HG02973 (cell line): Measurements from ENCODE around the gene PRKRA.
"Not testable (repeated sequence)": the region's sequence is repeated elsewhere in the genome, so short reads cannot be mapped to it uniquely, and the experiment has no call there.

Source experiments
- ATAC-seq: cut with Tn5 transposase; IDR thresholded peaks from one replicate; pipeline ENCODE4 v1.9.1; 2021; ENCODE audit warnings: moderate library complexity; ENCODE audit not compliant: unreplicated experiment

PRKRA gene

GRCh38 chr2:178414266-178415247, 36.4 kb downstream of the PRKRA start:
- ATAC-seq: peak; percentile 82

GRCh38 chr2:178413472-178414265, 37.3 kb downstream of the PRKRA start:
- ATAC-seq: peak; percentile 72

GRCh38 chr2:178412453-178412852, 38.5 kb downstream of the PRKRA start:
- ATAC-seq: not testable (repeated sequence)

GRCh38 chr2:178412047-178412446, 38.9 kb downstream of the PRKRA start:
- no peak for ATAC-seq

GRCh38 chr2:178409261-178409660, 41.7 kb downstream of the PRKRA start:
- ATAC-seq: no peak

- peak; percentile 100 for ATAC-seq
Observed at GRCh38 chr2:178404368-178404767, 46.6 kb downstream of the PRKRA start.

- peak; percentile 29 for ATAC-seq
Observed at GRCh38 chr2:178403671-178404306, 47.2 kb downstream of the PRKRA start.

GRCh38 chr2:178401994-178402437, 49.0 kb downstream of the PRKRA start:
- ATAC-seq: no peak

GRCh38 chr2:178397002-178397605, 53.9 kb downstream of the PRKRA start:
- ATAC-seq: peak; percentile 89

GRCh38 chr2:178395941-178396570, 54.9 kb downstream of the PRKRA start:
- ATAC-seq: no peak

- no peak for ATAC-seq
Observed at GRCh38 chr2:178395295-178395694, 55.7 kb downstream of the PRKRA start.

- no peak for ATAC-seq
Observed at GRCh38 chr2:178394859-178395258, 56.1 kb downstream of the PRKRA start.

GRCh38 chr2:178392215-178392614, 58.8 kb downstream of the PRKRA start:
- no peak for ATAC-seq

GRCh38 chr2:178391701-178392100, 59.3 kb downstream of the PRKRA start:
- ATAC-seq: no peak

GRCh38 chr2:178388287-178388686, 62.7 kb downstream of the PRKRA start:
- ATAC-seq: no peak

GRCh38 chr2:178386986-178387597, 63.9 kb downstream of the PRKRA start:
- no peak for ATAC-seq

GRCh38 chr2:178385595-178386148, 65.3 kb downstream of the PRKRA start:
- ATAC-seq: no peak

GRCh38 chr2:178383718-178384117, 67.3 kb downstream of the PRKRA start:
- no peak for ATAC-seq
